SU-DHL-6 (cell line): ENCODE results near the gene MGAT5B.

Experiments
- H2AFZ ChIP-seq: fragments of 200-600 bp; sonication (generic); 2 replicates; pipeline ENCODE4 v1.6.1; 2014; ENCODE audit warnings: low read depth, mild to moderate bottlenecking, moderate library complexity, mixed read lengths, antibody characterized with exemption, low read length; ENCODE audit not compliant: severe bottlenecking
- H3F3A ChIP-seq: fragments of 200-600 bp; shearing (Covaris generic); 2 replicates; pipeline ENCODE4 v1.6.0; 2016; ENCODE audit warnings: antibody characterized with exemption, mild to moderate bottlenecking; ENCODE audit not compliant: insufficient read depth
- H3K27ac ChIP-seq: fragments of 200-600 bp; sonication (generic); 2 replicates; pipeline ENCODE4 v1.5.1; 2016; ENCODE audit warnings: low read depth, mild to moderate bottlenecking, low read length, moderate library complexity, mixed read lengths
- H3K27me3 ChIP-seq: fragments of 200-600 bp; sonication (generic), shearing (Covaris generic); 2 replicates; pipeline ENCODE4 v1.6.0; 2014; ENCODE audit warnings: mild to moderate bottlenecking, low read length
- H3K36me3 ChIP-seq: fragments of 200-600 bp; sonication (generic); 2 replicates; pipeline ENCODE4 v1.6.1; 2014; ENCODE audit warnings: mild to moderate bottlenecking, low read length, mixed read lengths
- H3K4me2 ChIP-seq: fragments of 300-600, 200-600 bp; shearing (Covaris generic), sonication (generic); 2 replicates; pipeline ENCODE4 v1.6.0; 2014; ENCODE audit warnings: low read length, low read depth, mild to moderate bottlenecking; ENCODE audit not compliant: poor library complexity, severe bottlenecking
- H3K4me3 ChIP-seq: fragments of 200-600 bp; sonication (generic); 2 replicates; pipeline ENCODE4 v1.5.1; 2014; ENCODE audit warnings: antibody characterized with exemption, low read length, mild to moderate bottlenecking, mixed read lengths; ENCODE audit not compliant: insufficient read depth, poor library complexity, severe bottlenecking
- H3K79me2 ChIP-seq: fragments of 200-600 bp; sonication (generic); 2 replicates; pipeline ENCODE4 v1.6.1; 2014; ENCODE audit warnings: mild to moderate bottlenecking, low read length, moderate library complexity; ENCODE audit not compliant: insufficient read depth
- H3K9ac ChIP-seq: fragments of 200-600 bp; sonication (generic); 2 replicates; pipeline ENCODE4 v1.7.0; 2014; ENCODE audit warnings: mild to moderate bottlenecking, low read length
- H3K9me2 ChIP-seq: fragments of 200-600 bp; sonication (generic); replicated peaks from 2 replicates; pipeline ENCODE4 v1.6.1; 2014; ENCODE audit warnings: low read length; ENCODE audit not compliant: insufficient read depth
- H3K9me3 ChIP-seq: fragments of 200-600 bp; sonication (generic); 2 replicates; pipeline ENCODE4 v1.6.1; 2014; ENCODE audit warnings: low read length, mixed read lengths; ENCODE audit not compliant: insufficient read depth
- H4K20me1 ChIP-seq: fragments of 200-600 bp; sonication (generic); 2 replicates; pipeline ENCODE4 v1.6.1; 2014; ENCODE audit warnings: low read depth, mild to moderate bottlenecking, antibody characterized with exemption, low read length, moderate library complexity, mixed read lengths
- CTCF ChIP-seq: fragments of 200-600 bp; sonication (generic); IDR thresholded peaks from one replicate; pipeline ENCODE4 v1.5.1; 2017; ENCODE audit warnings: antibody characterized with exemption, mild to moderate bottlenecking, low read length, moderate library complexity; ENCODE audit not compliant: insufficient read depth, poor library complexity, severe bottlenecking
- EZH2phosphoT487 ChIP-seq: fragments of 200-600 bp; sonication (generic), shearing (Covaris generic); conservative IDR thresholded peaks from 2 replicates; pipeline ENCODE4 v1.6.1; 2018; ENCODE audit warnings: mild to moderate bottlenecking, antibody characterized with exemption, low read length, moderate library complexity, mixed read lengths

The MGAT5B gene

GRCh38 chr17:76983075-76983775 is 115.0 kb downstream of the MGAT5B start:
- Histone ChIP-seq H3K9me3 (peaks cover 5% of the 10 kb centered on the region; the same call in 1 of the 2 replicates), H3K79me2 (no peaks in the 10 kb centered on the region), H3F3A (no peaks in the 10 kb centered on the region), H3K36me3 (no peaks in the 10 kb centered on the region), H4K20me1 (no peaks in the 10 kb centered on the region), H3K4me3 (no peak overlapping the region), H3K27me3 (no peaks in the 10 kb centered on the region), H3K27ac (no peak overlapping the region), H3K4me2 (no peak overlapping the region), H3K9ac (no peak overlapping the region), H2AFZ (no peak overlapping the region), H3K9me2 (no peaks in the 10 kb centered on the region)
- no peak for TF ChIP-seq EZH2phosphoT487
- no peak for TF ChIP-seq CTCF

GRCh38 chr17:76986365-76986764 is 118.2 kb downstream of the MGAT5B start:
- no peak overlapping the region for H3K9ac ChIP-seq

GRCh38 chr17:76987486-76988093 is 119.4 kb downstream of the MGAT5B start:
- no peaks in the 10 kb centered on the region for H3K79me2 ChIP-seq
- H3K9me2 ChIP-seq: no peaks in the 10 kb centered on the region
- TF ChIP-seq EZH2phosphoT487 (no peak), CTCF (no peak)
- no peaks in the 10 kb centered on the region for H3K27me3 ChIP-seq
- no peaks in the 10 kb centered on the region for H3F3A ChIP-seq
- H2AFZ ChIP-seq: no peak overlapping the region
- no peaks in the 10 kb centered on the region for H4K20me1 ChIP-seq
- no peak overlapping the region for H3K9ac ChIP-seq
- no peak overlapping the region for H3K4me3 ChIP-seq
- H3K4me2 ChIP-seq: no peak overlapping the region
- no peaks in the 10 kb centered on the region for H3K36me3 ChIP-seq
- H3K9me3 ChIP-seq: no peaks in the 10 kb centered on the region
- no peak overlapping the region for H3K27ac ChIP-seq

More at GRCh38 chr17:76986365-76986764, 118.2 kb downstream of the MGAT5B start:
- no peak for TF ChIP-seq CTCF
- no peak for TF ChIP-seq EZH2phosphoT487
- H3K36me3 ChIP-seq: no peaks in the 10 kb centered on the region
- no peak overlapping the region for H3K27ac ChIP-seq
- H3K27me3 ChIP-seq: no peaks in the 10 kb centered on the region
- H3K4me2 ChIP-seq: no peak overlapping the region
- H2AFZ ChIP-seq: no peak overlapping the region
- H3K79me2 ChIP-seq: no peaks in the 10 kb centered on the region
- no peaks in the 10 kb centered on the region for H3K9me2 ChIP-seq
- no peaks in the 10 kb centered on the region for H3K9me3 ChIP-seq
- H3K4me3 ChIP-seq: no peak overlapping the region
- H4K20me1 ChIP-seq: no peaks in the 10 kb centered on the region
- H3F3A ChIP-seq: no peaks in the 10 kb centered on the region
